Left renal cortex interstitium (tissue), 4 donors: ENCODE results near the gene DNAL1. TPM values are rescaled to one million over a fixed set of nuclear protein-coding genes. Genes with fewer than 3 reads are reported as not detected.
"Not testable (repeated sequence)": the region's sequence is repeated elsewhere in the genome, so short reads cannot be mapped to it uniquely, and the experiment has no call there.

Source experiments
- DNase-seq, 4 donors: peaks; one replicate each; pipeline ENCODE4 v3.0.0-alpha.2; 2013; ENCODE audit warnings: low read depth in 4 of 4, low spot score in 2 of 4, missing footprints in 1 of 4
- polyA plus RNA-seq, 4 donors: library from polyadenylated mRNA; unstranded; fragments of 120-200 nt; gene quantifications; one replicate each; pipeline ENCODE4 v1.2.1, GENCODE V29; 2013; ENCODE audit not compliant: insufficient read length in 4 of 4

The DNAL1 gene, protein sequence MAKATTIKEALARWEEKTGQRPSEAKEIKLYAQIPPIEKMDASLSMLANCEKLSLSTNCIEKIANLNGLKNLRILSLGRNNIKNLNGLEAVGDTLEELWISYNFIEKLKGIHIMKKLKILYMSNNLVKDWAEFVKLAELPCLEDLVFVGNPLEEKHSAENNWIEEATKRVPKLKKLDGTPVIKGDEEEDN
- polyA plus RNA-seq = 10 to 100 TPM; 16.3 to 21.9 (median 21.3) TPM

DNA sequence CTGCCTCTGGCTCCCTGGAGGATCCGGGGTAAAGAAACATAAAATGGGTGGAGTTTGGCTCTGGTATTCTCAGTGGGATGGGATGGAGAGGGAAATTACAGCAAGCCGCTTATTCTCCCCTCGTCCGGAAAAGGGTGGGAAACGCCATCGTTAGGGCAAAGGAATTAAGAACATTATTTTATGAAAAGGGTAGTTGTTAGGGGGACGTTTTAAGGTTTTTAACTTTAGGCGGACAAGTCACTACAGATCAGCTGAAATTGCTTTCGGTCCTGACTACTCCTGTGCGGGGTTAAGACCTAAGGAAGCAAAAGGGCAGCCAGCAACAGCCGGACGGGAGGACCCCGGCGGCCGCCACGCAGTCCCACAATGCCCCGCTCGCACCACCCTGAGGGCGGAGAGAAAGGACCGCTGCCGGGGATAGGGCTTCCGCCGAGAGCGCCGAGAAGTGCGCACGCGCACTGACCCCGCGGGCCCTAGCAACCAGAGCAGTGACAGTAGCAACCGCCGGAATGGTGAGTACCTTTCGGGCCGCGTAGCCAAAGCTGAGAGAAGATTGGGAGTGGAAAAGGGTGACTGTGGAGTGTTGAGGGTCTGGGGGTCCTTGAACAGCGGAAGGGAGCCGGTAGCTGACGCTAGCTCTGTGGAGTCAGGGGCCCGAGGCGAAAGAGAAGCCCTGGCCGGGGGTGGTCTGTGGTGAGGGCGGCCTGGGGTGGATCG, at the start of gene DNAL1:
Gene DNAL1, plus strand, starts transcription at position 456 of the 717 bp plus-strand sequence. Its CDS starts 54 bp downstream, at position 510.
- DNase-seq = peak; percentile 76 to 89 (median 84)

DNA sequence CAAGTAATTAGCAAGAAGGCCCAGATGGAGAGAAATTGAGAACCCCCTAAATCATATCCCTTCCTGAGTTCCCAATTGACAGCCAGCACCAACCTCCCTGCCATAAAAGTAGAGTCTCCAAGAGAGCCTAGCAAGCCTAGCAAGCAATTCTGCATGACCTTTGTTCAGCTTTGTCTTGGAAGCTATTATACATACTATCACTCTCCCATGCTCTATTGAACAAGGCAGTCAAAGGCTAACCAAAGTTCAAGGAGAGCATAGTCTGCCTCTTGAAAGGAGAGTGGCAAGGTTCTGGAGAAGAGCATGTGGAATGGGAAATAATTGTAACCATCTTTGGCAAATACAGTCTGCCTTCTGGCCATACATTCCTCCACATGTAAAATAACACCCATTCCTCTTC, 45.3 kb upstream of the DNAL1 start:
- no peak for DNase-seq

DNA sequence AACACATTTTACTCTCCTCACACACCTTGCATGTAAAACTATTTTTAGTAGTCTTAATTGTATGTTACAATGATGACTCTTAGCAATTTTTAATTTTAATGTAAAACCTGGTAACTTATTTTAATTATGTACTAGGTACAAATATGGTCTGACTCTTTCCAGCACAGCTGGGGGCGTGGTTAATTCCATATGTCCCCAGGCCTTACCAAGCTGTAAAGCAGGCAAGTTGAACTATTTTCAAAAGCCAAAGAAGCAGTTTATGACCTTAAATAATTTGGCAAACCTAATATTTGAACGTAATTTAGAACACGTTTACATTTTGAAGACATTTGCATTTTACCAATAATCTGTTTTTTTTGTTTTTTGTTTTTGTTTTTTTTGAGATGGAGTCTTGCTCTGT, 41.8 kb upstream of the DNAL1 start:
- no peak for DNase-seq

DNA sequence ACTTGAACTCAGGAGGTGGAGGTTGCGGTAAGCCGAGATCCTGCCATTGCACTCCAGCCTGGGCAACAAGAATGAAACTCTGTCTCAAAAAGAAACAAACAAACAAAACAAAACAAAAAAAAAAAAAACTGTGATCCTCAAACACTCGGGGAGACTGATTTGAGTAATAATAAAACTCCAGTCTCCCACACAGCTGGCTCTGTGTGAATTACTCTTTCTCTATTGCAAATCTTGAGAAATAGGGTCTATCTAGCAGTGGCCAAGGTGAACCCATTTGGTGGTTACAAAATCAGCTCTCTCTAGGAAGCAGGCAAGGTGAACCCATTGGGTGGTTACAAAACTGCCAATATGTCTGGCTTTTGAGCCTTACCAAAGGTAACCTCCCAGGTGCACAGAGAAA, 38.5 kb upstream of the DNAL1 start:
- DNase-seq = no peak

DNA sequence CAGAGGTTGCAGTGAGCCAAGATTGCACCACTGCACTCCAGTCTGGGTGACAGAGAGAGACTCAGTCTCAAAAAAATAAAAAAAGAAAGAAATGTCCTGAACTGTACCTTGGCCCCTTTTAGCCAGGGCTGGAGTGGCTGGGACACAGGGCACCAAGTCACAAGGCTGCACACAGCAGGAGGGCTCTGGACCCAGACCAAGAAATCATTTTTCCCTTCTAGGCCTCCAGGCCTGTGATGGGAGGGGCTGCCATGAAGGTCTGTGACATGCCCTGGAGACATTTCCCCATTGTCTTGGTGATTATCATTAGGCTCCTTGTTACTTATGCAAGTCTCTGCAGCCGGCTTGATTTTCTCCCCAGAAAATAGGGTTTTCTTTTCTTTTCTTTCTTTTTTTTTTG, 37.5 kb upstream of the DNAL1 start:
- no peak for DNase-seq

DNA sequence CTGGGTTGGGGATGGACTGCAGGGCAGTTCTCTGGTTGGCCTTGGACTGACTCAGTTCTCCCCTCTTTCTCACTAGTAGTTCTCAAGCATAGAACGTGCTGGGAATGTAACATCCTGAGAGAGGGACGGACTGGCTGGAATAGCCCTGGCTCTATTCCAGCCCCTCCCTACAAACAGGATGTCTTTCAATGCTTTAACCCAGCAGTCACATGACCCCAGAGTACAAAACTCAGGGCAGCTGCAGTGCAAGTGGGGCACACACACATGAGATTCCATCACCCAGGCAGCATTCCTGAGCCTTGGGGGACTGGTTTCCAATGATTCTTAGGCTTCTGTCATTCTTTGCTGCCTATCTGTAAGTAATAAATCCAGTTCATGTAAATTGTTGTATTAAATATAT, 34.1 kb upstream of the DNAL1 start:
- DNase-seq = no peak

DNA sequence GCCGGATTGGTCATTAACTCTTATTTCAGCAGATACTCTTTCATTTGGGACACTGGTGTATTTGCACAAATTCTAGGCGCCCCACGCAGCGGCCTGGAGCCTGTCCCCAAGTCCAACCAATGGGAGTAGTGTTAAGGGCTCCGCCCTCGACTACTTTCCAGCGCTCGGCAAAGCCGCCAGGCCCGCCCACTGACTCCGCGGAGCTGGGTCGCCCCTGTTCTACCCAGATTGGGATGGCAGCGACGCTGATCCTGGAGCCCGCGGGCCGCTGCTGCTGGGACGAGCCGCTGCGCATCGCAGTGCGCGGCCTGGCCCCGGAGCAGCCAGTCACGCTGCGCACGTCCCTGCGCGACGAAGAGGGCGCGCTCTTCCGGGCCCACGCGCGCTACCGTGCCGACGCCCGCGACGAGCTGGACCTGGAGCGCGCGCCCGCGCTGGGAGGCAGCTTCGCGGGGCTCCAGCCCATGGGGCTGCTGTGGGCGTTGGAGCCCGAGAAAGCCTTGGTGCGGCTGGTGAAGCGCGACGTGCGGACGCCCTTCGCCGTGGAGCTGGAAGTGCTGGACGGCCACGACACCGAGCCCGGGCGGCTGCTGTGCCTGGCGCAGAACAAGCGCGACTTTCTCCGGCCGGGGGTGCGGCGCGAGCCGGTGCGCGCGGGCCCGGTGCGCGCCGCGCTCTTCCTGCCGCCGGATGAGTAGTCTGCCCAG, 32.3 kb upstream of the DNAL1 start, which contains the start of gene ACOT6:
Gene ACOT6, plus strand, starts transcription at position 179 of the 707 bp plus-strand sequence. Its CDS starts 55 bp downstream, at position 234.
- peak in 2 of 4 donors; percentile 47 to 65 for DNase-seq

DNA sequence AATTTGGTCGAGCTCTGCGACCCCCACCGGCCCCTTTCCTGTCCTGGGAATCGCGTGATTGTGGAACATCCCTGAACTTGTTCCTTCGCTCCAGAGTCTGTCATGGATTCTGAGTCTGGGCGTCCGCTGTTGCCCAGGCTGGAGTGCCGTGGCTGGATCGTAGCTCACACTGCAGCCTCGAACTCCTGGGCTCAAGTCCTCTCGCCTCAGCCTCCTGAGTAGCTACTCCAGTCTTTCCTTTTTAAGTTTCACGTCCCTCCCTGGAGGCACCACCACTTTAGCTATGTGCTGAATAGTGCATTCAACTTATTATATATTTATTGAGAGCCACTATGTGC, 31.8 kb upstream of the DNAL1 start:
- DNase-seq = no peak

DNA sequence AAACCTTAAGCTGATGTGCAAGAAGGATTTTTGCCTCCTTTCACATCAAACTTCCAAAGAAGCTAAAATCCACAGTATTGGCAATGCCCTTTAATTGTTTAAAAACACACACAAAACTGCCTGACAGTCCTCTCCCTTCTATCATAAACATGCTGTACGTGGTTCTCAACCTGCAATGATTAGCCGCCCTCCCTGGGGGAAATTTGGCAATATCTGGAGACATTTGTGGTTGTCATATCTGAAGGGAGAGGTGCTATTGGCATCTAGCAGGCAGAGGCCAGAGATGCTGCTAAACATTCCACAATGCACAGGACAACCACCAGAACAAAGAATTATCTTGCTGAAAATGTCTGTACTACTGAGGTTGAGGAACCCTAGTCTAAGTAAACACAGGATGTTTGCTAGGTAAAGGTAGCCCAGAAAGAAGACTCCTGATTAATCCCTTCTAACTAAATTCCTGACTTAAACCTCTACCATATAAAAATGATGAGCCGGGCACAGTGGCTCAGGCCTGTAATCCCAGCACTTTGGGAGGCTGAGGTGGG, 31.3 kb upstream of the DNAL1 start:
- no peak for DNase-seq

DNA sequence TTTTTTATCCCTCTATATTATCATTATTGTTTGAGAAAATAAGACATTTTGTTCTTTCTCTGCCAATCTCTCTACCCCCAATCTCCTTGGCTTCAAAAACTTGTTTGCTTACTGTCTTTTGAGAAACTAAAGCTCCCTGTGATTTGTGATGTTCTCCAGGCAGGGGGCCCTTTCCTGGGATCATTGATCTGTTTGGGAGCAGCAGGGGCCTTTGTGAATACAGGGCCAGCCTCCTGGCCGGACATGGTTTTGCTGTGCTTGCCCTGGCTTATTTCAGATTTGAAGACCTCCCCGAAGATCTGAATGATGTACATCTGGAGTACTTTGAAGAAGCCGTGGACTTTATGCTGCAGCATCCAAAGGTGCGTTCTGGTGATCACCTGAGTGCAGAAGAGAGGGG, 28.0 kb upstream of the DNAL1 start:
- no peak for DNase-seq

DNA sequence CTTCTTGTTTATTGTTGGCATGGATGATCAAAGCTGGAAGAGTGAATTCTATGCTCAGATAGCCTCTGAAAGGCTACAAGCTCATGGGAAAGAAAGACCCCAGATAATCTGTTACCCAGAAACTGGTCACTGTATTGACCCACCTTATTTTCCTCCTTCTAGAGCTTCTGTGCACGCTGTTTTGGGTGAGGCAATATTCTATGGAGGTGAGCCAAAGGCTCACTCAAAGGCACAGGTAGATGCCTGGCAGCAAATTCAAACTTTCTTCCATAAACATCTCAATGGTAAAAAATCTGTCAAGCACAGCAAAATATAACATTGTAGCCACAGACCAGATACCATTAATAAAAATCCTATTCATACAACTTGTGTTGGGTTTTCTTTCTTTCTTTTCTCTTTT, 25.3 kb upstream of the DNAL1 start:
- no peak for DNase-seq

DNA sequence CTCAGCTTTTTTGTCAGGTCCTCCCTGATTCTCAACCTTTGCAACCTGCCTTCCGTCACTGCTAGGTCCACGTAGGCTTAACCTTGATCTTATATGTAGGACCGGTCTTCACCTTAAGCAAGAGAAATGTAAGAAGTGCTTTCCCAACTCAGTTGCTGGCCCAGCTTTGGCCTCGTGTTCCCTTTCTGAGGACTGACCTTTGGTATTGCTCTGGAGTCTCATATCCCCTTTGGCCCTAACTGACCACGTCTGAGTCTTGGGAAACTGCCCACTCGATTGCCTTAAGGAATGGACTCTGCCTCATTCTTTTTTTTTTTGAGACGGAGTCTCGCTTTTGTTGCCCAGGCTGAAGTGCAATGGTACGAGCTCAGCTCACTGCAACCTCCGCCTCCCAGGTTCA, 24.5 kb upstream of the DNAL1 start:
- no peak for DNase-seq

DNA sequence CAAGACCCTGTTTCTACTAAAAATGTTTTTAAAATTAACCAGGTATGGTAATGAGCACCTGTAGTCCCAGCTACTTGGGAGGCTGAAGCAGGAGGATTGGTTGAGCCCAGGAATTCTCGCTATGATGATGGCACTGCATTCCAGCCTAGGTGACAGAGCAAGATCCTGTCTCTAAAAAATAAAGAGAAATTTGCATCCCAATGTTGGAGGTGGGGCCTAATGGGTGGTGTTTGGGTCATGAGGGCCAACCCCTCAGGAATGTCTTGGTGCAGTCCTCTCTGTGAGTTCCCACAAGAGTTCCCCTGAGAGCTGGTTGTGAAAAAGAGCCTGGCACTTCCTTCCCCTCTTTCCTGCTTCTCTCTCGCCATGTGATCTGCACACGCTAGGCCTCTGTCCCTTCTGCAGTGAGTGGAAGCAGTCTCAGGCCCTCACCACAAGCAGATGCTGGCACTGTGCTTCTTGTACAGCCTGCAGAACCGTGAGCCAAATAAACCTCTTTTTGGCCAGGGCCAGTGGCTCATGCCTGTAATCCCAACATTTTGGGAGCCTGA, 21.2 kb upstream of the DNAL1 start:
- no peak for DNase-seq

DNA sequence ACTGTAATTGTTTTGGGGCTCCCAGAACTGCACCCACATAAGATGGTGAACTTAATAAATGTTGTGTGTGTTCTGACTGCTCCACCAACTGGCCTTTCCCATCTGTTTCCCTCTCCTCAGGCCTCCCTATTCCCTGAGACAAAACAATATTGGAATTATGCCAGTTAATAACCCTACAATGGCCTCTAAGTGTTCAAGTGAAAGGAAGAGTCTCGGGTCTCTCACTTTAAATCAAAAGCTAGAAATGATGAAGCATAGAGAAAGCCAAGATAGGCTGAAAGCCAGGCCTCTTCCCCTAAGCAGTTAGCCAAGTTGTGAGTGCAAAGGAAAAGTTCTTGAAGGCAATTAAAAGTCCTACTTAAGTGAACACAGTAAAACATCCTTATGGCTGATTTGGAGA, 19.1 kb upstream of the DNAL1 start:
- no peak for DNase-seq

DNA sequence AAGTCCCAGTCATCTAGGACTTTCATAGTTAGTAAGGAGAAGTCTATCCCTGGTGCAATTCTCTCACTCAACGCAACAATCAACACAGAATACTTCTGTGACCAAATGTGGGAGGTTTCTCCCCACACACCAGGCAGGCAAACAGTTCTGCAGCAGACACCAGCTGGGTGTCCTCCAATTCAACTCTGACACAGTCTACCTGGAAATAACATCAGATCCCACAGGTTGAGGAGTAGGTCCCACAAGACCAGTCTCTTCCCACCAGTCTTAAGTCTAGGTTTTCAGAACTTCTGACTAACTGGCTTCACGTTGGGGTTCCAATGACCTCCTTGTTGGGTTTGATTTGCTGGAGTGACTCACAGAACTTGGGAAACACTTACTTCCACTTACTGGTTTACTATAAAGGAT, 17.6 kb upstream of the DNAL1 start:
- DNase-seq = no peak

DNA sequence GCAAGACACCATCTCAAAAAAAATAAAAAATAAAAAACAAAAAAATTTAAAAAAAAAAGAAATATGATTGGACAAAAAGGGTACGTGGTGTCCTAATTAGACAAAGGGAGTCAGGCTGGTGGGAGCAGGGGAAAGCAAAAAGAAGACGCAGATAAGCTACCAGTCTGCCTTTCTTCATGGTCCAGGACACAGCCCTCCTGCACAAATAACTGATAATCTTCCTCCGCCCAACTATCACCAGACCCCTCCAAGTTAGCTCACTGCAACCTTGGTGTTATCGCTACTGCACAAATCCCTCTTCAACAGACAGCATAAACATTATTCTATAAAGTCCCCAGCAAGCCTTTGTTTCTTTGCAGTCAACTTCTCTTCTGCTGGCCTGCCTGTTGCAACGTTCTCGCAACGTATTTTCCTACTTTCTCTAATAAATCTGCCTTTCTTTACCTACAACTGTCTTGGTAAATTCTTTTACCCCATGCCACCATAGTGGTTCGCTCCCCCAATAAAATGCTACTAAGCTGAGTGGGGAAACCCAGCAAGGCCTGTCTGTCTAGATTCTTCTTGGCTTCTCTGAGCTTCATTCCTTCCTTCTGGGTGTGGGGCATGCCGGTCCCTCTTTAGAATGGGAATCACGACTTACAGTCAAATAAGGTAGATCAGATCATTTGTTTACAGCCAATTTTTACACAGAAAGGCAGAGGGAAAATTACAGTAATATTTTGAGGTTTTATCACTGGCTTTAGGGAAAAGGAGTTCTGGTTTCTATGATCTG, 14.6 kb upstream of the DNAL1 start:
- DNase-seq = no peak

DNA sequence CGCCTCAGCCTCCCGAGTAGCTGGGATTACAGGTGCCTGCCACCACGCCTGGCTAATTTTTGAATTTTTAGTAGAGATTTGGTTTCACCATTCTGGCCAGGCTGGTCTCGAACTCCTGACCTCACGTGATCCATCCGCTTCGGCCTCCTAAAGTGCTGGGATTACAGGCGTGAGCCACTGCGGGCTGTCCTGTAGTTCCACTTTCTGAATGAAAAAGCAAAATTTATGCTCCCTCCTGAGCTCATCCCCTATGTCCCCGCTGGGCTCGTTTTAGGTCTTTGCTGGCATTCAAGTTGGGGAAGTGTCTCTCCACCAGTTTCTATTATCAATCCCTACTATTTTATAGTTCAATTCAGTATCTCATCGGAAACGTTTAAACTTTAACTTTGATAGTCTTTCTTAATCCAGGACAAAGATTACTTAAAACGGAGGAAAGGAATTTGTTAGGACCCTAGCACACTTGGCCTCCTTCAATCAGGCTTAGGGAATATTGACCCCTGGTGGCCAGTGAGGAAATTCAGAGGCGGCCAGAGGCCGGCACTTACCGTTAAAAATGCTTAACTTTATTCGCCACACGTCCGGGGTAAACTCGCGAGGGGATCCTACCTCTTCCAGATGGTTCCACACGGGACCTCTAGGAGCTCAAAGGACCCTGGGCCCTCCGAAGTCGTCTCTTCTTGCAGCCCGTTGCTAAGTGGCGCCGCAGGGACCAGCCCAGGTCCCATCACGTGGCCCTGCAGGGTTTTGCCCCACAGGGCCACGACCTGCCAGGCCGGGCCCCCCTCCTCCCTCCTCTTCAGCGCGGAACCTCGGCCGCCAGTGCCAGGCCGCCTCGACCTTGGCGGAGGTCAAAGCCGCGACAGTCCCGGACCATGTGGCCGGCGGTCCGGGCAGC, 11.4 kb upstream of the DNAL1 start:
- DNase-seq = peak in 2 of 4 donors; percentile 62 to 71

DNA sequence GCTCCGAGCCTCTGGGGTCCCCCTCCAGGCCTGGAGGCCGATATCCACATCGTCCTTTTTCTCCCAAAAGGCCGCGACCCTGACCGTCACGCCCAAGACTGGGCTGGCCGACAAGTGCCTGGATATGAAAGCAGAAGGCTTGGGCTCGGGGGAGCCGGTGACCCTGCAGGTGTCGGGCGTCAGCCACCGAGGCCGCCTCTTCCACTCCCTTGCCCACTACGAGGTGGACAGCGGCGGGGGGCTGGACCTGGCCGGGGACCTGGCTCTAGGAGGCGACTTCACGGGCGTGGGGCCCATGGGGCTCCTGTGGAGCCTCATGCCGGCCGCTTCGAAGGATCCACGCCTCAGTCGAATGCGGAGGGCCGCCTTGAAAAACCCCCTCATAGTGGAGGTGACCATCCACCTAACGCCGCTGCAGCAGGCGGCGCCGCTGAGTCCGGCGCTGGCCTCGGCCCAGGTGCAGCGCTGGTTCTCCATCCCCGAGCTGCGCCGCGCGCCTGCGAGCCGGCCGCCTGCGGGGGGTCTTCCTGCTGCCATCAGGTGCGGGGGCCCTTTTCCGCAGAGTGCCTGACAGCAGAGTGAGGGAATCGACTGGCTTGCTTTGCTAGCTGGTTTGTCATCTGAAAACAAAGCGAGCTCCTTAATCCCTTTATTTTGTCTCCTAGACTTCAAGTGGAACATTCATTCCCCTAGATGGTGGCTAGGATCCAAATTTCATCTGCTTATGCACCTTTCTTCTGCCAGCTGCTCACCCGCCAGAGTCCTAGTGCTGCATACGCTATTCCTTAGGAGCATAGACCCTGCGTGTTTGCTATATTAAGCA, 10.6 kb upstream of the DNAL1 start:
- peak in 1 of 4 donors; percentile 25 for DNase-seq

DNA sequence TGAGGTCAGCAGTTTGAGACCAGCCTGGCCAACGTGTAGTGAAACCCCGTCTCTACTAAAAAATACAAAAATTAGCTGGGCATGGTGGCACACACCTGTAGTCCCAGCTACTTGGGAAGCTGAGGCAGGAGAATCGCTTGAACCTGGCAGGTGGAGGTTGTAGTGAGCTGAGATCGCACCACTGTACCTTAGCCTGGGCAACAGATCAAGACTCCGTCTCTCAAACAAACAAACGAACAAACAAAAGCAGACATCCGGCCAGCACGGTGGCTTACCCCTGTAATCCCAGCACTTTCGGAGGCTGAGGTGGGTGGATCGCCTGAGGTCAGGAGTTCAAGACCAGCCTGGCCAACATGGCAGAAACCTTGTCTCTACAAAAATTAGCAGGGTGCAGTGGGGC, 8.4 kb upstream of the DNAL1 start:
- DNase-seq = not testable (repeated sequence)
